CD4-positive, CD25-positive, alpha-beta regulatory T cell (primary cell): ENCODE data around the gene OOSP3. TPM values are rescaled to one million over a fixed set of nuclear protein-coding genes. Genes with fewer than 3 reads are reported as not detected.
A peak's percentile ranks its signal among the peaks of the same experiment; 100 is the strongest.
"Not testable (repeated sequence)": the region's sequence is repeated elsewhere in the genome, so short reads cannot be mapped to it uniquely, and the experiment has no call there.

Source experiments
- ATAC-seq, 2 donors: fragments of 150-1000 bp; cut with Tn5 transposase; one replicate each; pipeline ENCODE4 v1.10.0; 2021; ENCODE audit warnings: low read depth in 2 of 2, moderate number of reproducible peaks in 2 of 2, moderate library complexity in 1 of 2
- DNase-seq, 3 donors: peaks; one replicate each; pipeline versions ENCODE4 v3.0.0 to v3.0.0-alpha.2; 2012 to 2022; ENCODE audit warnings: mixed read lengths in 1 of 3
- H3K27ac ChIP-seq: one replicate; pipeline ENCODE4 v1.7.0; 2013; ENCODE audit warnings: mild to moderate bottlenecking, low read length; ENCODE audit not compliant: insufficient read depth, poor library complexity, severe bottlenecking
- H3K27me3 ChIP-seq: one replicate; pipeline ENCODE4 v1.7.0; 2013; ENCODE audit warnings: low read length; ENCODE audit not compliant: control insufficient read depth, insufficient read depth
- H3K36me3 ChIP-seq: one replicate; pipeline ENCODE4 v1.7.0; 2013; ENCODE audit warnings: mild to moderate bottlenecking, low read length, moderate library complexity; ENCODE audit not compliant: control insufficient read depth, insufficient read depth
- H3K4me1 ChIP-seq: 2 replicates; pipeline ENCODE4 v1.7.0; 2013; ENCODE audit warnings: mild to moderate bottlenecking, low read length; ENCODE audit not compliant: insufficient read depth, control insufficient read depth, poor library complexity, severe bottlenecking
- H3K4me3 ChIP-seq: one replicate; pipeline ENCODE4 v1.7.0; 2013; ENCODE audit warnings: low read depth, mild to moderate bottlenecking, low read length, moderate library complexity
- H3K9me3 ChIP-seq, 2 experiments: 1 replicate in 1 of 2; 2 replicates in 1 of 2; pipeline ENCODE4 v1.7.0; 2013; ENCODE audit warnings: low read length in 2 of 2, mild to moderate bottlenecking in 1 of 2, moderate library complexity in 1 of 2; ENCODE audit not compliant: control insufficient read depth in 2 of 2
- H3K27ac Mint-ChIP-seq, 3 donors: one replicate each; pipeline ENCODE4 v1.8.0; 2020 to 2022; ENCODE audit warnings: mild to moderate bottlenecking in 3 of 3, mixed read lengths in 3 of 3, moderate library complexity in 2 of 3
- H3K27me3 Mint-ChIP-seq: one replicate; pipeline ENCODE4 v1.8.0; 2022; ENCODE audit warnings: mild to moderate bottlenecking, mixed read lengths
- H3K36me3 Mint-ChIP-seq: one replicate; pipeline ENCODE4 v1.8.0; 2020; ENCODE audit warnings: mixed read lengths
- H3K4me1 Mint-ChIP-seq, 4 donors: one replicate each; pipeline ENCODE4 v1.8.0; 2020 to 2022; ENCODE audit warnings: mixed read lengths in 4 of 4, mild to moderate bottlenecking in 1 of 4
- H3K4me3 Mint-ChIP-seq, 4 donors: one replicate each; pipeline ENCODE4 v1.8.0; 2020 to 2022; ENCODE audit warnings: mild to moderate bottlenecking in 4 of 4, mixed read lengths in 4 of 4, moderate library complexity in 3 of 4
- H3K9me3 Mint-ChIP-seq, 7 donors: one replicate each; pipeline ENCODE4 v1.8.0; 2020 to 2022; ENCODE audit warnings: mixed read lengths in 7 of 7, mild to moderate bottlenecking in 3 of 7, moderate library complexity in 2 of 7
- polyA plus RNA-seq, 4 donors: library from polyadenylated mRNA; unstranded; fragments of 300-500 nt; fragmentation: Illumina TruSeq; gene quantifications; one replicate each; pipeline ENCODE4 v1.2.3, GENCODE V29; 2021
- total RNA-seq: library from RNA; stranded (reverse); gene quantifications from one replicate; pipeline ENCODE4 v1.2.3, GENCODE V29; 2022

Gene OOSP3
- total and polyA plus RNA-seq, 5 donors from 2014 or later, result not detected

DNA sequence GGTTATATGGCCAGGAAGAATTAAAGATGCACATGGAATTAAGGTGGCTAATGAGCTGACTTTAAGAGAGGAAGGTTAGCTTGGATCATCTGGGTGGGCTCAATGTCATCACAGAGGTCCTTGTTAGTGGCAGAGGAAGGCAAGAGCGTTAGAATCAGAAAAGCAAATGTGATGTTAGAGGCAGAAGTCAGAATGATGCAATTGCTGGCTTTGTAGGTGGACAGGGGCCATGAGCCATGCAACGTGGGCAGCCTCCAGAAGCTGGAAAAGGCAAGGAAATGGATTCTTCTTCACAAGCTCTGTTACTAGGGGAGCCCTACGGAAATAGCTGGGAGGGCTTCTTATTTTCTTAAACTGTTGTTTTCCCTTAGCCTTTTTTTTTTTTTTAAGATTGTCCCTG lies 31.0 kb upstream of the OOSP3 start:
- Mint-ChIP-seq H3K4me3 (no peak overlapping the region), H3K9me3 (peaks cover 0 to 5% (median 0%) of the 10 kb centered on the region in 7 donors), H3K27ac (no peak overlapping the region), H3K27me3 (no peaks in the 10 kb centered on the region), H3K4me1 (no peaks in the 10 kb centered on the region), H3K36me3 (no peaks in the 10 kb centered on the region)
- Histone ChIP-seq H3K27me3 (no peaks in the 10 kb centered on the region), H3K36me3 (no peaks in the 10 kb centered on the region), H3K4me3 (no peak overlapping the region), H3K4me1 (no peaks in the 10 kb centered on the region), H3K27ac (no peak overlapping the region), H3K9me3 (no peaks in the 10 kb centered on the region)
- no peak for DNase-seq
- ATAC-seq, result no peak

- H3K4me1 Mint-ChIP-seq, H3K4me3 ChIP-seq, H3K4me1 ChIP-seq, DNase-seq, H3K4me3 Mint-ChIP-seq, H3K9me3 Mint-ChIP-seq, H3K27me3 ChIP-seq, H3K36me3 Mint-ChIP-seq, H3K27me3 Mint-ChIP-seq, ATAC-seq, H3K27ac Mint-ChIP-seq, H3K27ac ChIP-seq, H3K9me3 ChIP-seq, H3K36me3 ChIP-seq: not testable (repeated sequence)
Measured at GRCh38 chr11:59848439-59848838, 30.1 kb upstream of the OOSP3 start.

DNA sequence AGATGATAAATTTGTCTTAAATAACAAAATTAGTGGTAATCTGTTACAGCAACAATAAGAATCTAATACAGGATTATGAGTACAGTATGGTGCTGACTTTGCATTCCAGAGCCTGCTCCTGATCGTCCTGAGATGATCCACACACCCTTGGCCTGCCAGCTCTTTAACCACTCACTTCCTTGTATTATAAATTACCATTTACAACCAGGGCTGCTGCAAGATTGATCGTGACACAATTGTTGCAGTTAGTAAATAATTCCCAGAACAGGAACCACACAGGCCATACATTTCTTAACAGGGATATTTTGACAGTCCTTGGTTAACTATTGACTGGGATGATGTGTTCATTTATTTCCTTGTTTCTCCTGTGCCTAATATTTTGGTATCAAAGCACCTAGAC lies 29.5 kb upstream of the OOSP3 start:
- Histone ChIP-seq H3K9me3 (no peaks in the 10 kb centered on the region), H3K4me1 (no peaks in the 10 kb centered on the region), H3K27me3 (no peaks in the 10 kb centered on the region), H3K27ac (no peak overlapping the region), H3K4me3 (no peak overlapping the region), H3K36me3 (no peaks in the 10 kb centered on the region)
- Mint-ChIP-seq H3K9me3 (peaks cover 0 to 5% (median 0%) of the 10 kb centered on the region in 7 donors), H3K27me3 (no peaks in the 10 kb centered on the region), H3K27ac (no peak overlapping the region), H3K36me3 (no peaks in the 10 kb centered on the region), H3K4me3 (no peak overlapping the region), H3K4me1 (no peaks in the 10 kb centered on the region)
- ATAC-seq, result no peak
- DNase-seq, result no peak

DNA sequence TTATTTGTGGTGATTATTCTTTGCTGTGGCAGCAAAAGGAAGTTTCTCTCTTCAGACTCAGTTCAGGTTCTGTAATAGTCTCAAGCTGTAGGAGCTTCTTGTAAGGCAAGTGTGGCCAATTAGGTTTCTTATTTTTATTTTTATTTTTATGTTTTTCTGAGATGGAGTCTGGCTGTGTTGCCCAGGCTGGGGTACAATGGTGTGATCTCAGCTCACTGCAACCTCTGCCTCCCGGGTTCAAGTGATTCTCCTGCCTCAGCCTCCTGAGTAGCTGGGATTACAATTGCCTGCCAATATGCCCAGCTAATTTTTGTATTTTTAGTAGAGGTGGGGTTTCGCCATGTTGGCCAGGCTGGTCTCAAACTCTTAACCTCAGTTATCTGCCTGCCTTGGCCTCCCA lies 29.0 kb upstream of the OOSP3 start:
- H3K27ac Mint-ChIP-seq, H3K4me1 Mint-ChIP-seq, H3K27me3 ChIP-seq, H3K9me3 Mint-ChIP-seq, H3K9me3 ChIP-seq, H3K27me3 Mint-ChIP-seq, H3K27ac ChIP-seq, H3K4me3 ChIP-seq, H3K36me3 Mint-ChIP-seq, H3K4me3 Mint-ChIP-seq, ATAC-seq, H3K4me1 ChIP-seq, DNase-seq, H3K36me3 ChIP-seq: not testable (repeated sequence)

GRCh38 chr11:59851416-59851815 lies 27.2 kb upstream of the OOSP3 start:
- not testable (repeated sequence) for H3K9me3 Mint-ChIP-seq, H3K4me1 Mint-ChIP-seq, H3K4me1 ChIP-seq, DNase-seq, H3K36me3 Mint-ChIP-seq, H3K4me3 Mint-ChIP-seq, H3K27me3 ChIP-seq, H3K27me3 Mint-ChIP-seq, H3K4me3 ChIP-seq, H3K36me3 ChIP-seq, H3K27ac Mint-ChIP-seq, H3K27ac ChIP-seq, ATAC-seq, H3K9me3 ChIP-seq

GRCh38 chr11:59854871-59855270 lies 23.7 kb upstream of the OOSP3 start:
- H3K36me3 Mint-ChIP-seq, result no peaks in the 10 kb centered on the region
- H3K4me3 Mint-ChIP-seq, result no peak overlapping the region
- Histone ChIP-seq H3K4me1 (peaks cover 5% of the 10 kb centered on the region), H3K36me3 (no peaks in the 10 kb centered on the region), H3K27me3 (no peaks in the 10 kb centered on the region), H3K4me3 (no peak overlapping the region), H3K27ac (no peak overlapping the region), H3K9me3 (no peaks in the 10 kb centered on the region)
- ATAC-seq, result no peak
- peaks cover 0 to 5% (median 1%) of the 10 kb centered on the region in 7 donors for H3K9me3 Mint-ChIP-seq
- no peak overlapping the region for H3K27ac Mint-ChIP-seq
- peaks cover 4% of the 10 kb centered on the region for H3K27me3 Mint-ChIP-seq
- DNase-seq, result no peak
- peaks cover 4 to 16% (median 8%) of the 10 kb centered on the region in 4 donors for H3K4me1 Mint-ChIP-seq

DNA sequence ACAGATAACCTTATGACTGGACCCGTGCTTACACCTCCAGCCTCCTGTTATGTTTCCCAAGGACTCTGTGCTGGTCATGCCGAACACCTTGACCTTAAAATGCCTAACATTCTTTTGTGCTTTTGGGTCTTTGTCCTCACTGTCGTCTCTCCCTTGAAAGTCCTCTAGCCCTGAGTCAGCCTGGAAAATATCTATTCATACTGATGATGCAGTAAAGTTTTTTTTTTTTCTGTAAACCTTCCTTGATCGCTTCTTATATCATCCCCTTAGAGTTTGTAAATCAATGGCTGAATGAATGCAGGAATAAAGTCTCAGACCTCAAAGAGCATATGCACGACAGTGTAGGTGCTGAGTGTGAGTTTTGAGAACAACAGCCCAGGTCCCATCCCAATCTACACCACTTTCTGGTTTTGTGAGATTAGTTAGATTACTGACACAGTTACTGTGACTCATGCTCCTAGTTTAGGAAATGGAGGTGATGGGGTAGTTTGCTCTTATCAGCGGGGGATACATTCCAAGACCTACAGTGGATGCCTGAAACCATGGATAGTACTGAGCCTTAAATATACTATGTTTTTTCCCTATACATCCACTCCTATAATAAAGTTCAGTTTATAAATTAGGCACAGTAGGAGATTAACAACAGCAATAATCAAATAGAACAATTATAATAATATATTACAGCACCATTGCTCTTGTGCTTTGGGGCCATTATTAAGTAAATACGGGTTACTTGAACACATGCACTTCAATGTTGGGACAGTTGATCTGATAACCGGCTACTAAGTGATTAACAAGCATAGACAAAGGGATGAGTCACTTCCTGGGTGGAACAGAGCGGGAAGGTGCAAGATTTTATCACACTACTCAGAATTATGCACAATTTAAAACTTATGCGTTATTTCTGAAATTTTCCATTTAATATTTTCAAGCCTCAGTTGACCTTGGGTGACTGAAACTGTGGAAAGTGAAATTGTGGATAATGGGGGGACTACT lies 20.8 kb upstream of the OOSP3 start:
- Mint-ChIP-seq H3K4me1 (peaks cover 4 to 16% (median 8%) of the 10 kb centered on the region in 4 donors), H3K36me3 (no peaks in the 10 kb centered on the region), H3K27ac (no peak overlapping the region), H3K9me3 (peaks cover 0 to 5% (median 1%) of the 10 kb centered on the region in 7 donors), H3K4me3 (no peak overlapping the region), H3K27me3 (peaks cover 4% of the 10 kb centered on the region)
- Histone ChIP-seq H3K9me3 (no peaks in the 10 kb centered on the region), H3K36me3 (no peaks in the 10 kb centered on the region), H3K4me3 (no peak overlapping the region), H3K4me1 (peaks cover 5% of the 10 kb centered on the region), H3K27ac (no peak overlapping the region), H3K27me3 (no peaks in the 10 kb centered on the region)
- ATAC-seq (peak; percentile 46 to 62), DNase-seq (peak in 1 of 3 donors; percentile 71)

- H3K36me3 Mint-ChIP-seq, result no peaks in the 10 kb centered on the region
- peaks cover 4 to 16% (median 8%) of the 10 kb centered on the region in 4 donors for H3K4me1 Mint-ChIP-seq
- no peak for ATAC-seq
- H3K9me3 Mint-ChIP-seq, result peaks cover 0 to 5% (median 1%) of the 10 kb centered on the region in 7 donors
- H3K9me3 ChIP-seq, result no peaks in the 10 kb centered on the region
- no peak overlapping the region for H3K27ac ChIP-seq
- H3K27me3 ChIP-seq, result no peaks in the 10 kb centered on the region
- H3K27ac Mint-ChIP-seq, result no peak overlapping the region
- peaks cover 4% of the 10 kb centered on the region for H3K27me3 Mint-ChIP-seq
- no peak for DNase-seq
- no peak overlapping the region for H3K4me3 ChIP-seq
- peaks cover 5% of the 10 kb centered on the region for H3K4me1 ChIP-seq
- H3K36me3 ChIP-seq, result no peaks in the 10 kb centered on the region
- no peak overlapping the region for H3K4me3 Mint-ChIP-seq
Measured at GRCh38 chr11:59859673-59860072, 18.9 kb upstream of the OOSP3 start.
